Muscle layer of colon (tissue), 2 donors: Measurements from ENCODE around the gene CAMK1.

ENCODE experiments used
- H3K27ac ChIP-seq: one replicate; pipeline ENCODE4 v1.7.0; 2013; ENCODE audit warnings: low read depth, mild to moderate bottlenecking, low read length, moderate library complexity
- H3K27me3 ChIP-seq, 2 donors: one replicate each; pipeline ENCODE4 v1.7.0; 2013; ENCODE audit warnings: low read length in 2 of 2, mild to moderate bottlenecking in 2 of 2; ENCODE audit not compliant: insufficient read depth in 2 of 2, control insufficient read depth in 1 of 2
- H3K36me3 ChIP-seq: one replicate; pipeline ENCODE4 v1.7.0; 2013; ENCODE audit warnings: mild to moderate bottlenecking, low read length; ENCODE audit not compliant: insufficient read depth
- H3K4me1 ChIP-seq: one replicate; pipeline ENCODE4 v1.7.0; 2013; ENCODE audit warnings: mild to moderate bottlenecking, low read length; ENCODE audit not compliant: insufficient read depth
- H3K4me3 ChIP-seq, 2 donors: one replicate each; pipeline ENCODE4 v1.7.0; 2013; ENCODE audit warnings: low read length in 2 of 2, low read depth in 1 of 2, mild to moderate bottlenecking in 1 of 2, moderate library complexity in 1 of 2
- H3K9ac ChIP-seq: one replicate; pipeline ENCODE4 v1.7.0; 2013; ENCODE audit warnings: low read length
- H3K9me3 ChIP-seq: one replicate; pipeline ENCODE4 v1.7.0; 2013; ENCODE audit warnings: mild to moderate bottlenecking, low read length
- donor health status: abdominal sarcoma.
- donor health status: Adenocarcinoma of cecum.

CAMK1 gene

DNA sequence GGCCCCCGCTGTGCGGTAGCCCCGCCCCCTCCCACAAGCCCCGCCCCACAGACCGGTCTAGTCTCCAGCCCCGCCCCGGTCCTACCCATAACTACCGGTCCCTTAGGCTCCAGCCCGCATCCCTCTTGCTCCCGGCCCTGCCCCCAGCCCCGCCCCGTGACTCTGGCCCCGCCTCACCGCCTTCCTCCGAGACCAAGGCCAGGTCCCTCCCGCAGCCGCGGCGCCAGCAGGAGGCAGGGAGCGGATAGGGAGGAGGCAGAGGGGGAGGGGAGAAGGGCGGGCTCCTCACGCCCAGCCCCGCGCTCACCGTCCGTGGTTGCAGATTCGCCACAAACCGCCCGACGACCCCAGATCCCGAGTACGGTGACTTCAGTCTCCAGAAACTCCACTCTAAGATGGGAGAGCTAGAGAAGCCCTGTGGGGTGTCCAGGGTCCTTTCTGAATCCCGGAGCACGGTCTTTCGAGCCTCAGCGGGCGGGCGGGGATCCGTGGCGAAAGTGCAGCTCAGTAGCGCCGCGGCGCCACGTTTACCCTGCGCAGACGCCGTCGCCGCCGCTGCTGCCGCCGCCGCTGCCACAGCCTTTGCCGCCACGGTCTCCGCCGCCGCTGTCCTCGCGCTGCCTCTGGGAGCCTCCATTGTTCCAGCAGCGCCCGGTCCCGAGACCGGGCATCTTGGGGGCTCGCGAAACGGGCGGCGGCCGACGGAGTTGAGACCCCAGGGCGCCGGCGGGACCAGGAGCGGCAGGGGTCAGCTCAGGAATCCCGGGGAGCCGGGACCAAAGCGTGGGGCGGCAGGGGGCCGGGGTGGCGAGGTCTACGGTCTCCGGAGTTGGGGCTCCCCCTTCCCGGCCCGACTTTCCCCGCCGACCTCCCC lies 38.3 kb downstream of the CAMK1 start, which contains the start of gene BRPF1:
Gene BRPF1, plus strand, starts transcription at position 530 of the 874 bp plus-strand sequence. CDS start 2,406 bp downstream, outside the sequence.
- H3K4me1 ChIP-seq: peaks cover 22% of the 10 kb centered on the region

GRCh38 chr3:9730657-9731205 lies 39.0 kb downstream of the CAMK1 start:
- peaks cover 22% of the 10 kb centered on the region for H3K4me1 ChIP-seq
- H3K9me3 ChIP-seq: no peaks in the 10 kb centered on the region
- H3K27ac ChIP-seq: peak overlapping the region; percentile 55
- H3K36me3 ChIP-seq: peaks cover 11% of the 10 kb centered on the region
- H3K27me3 ChIP-seq: no peaks in the 10 kb centered on the region
- peak overlapping the region; percentile 62 to 68 for H3K4me3 ChIP-seq
- peak overlapping the region; percentile 42 for H3K9ac ChIP-seq

More for the DNA sequence above, 38.3 kb downstream of the CAMK1 start, which contains the start of gene BRPF1:
- no peaks in the 10 kb centered on the region for H3K27me3 ChIP-seq
- no peaks in the 10 kb centered on the region for H3K9me3 ChIP-seq
- peak within 1 kb of the TSS; percentile 50 for H3K9ac ChIP-seq
- peak within 1 kb of the TSS; percentile 87 for H3K27ac ChIP-seq
- peak within 1 kb of the TSS; percentile 62 to 85 for H3K4me3 ChIP-seq
- H3K36me3 ChIP-seq: peaks cover 11% of the 10 kb centered on the region

GRCh38 chr3:9729419-9729818 lies 40.3 kb downstream of the CAMK1 start:
- peaks cover 22% of the 10 kb centered on the region for H3K4me1 ChIP-seq
- peaks cover 7% of the 10 kb centered on the region for H3K36me3 ChIP-seq

DNA sequence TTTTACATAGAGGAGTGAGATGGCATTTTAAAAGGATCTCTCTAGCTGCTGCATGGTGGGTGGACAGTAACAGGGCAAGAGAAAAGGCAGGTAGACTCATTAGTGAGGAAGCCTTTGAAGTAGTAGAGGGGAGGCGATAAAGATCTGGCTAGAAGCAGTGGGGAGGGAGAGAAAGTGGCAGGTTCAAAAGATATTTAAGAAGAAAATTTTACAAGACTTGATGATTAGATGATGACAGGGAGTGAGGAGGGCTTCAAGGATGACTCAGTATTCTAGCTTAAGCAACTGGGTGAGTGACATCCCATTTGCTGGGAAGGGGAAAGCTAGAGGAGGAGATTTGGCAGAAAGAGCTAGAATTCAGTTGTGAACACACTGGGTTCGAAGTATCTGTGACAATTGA lies 42.0 kb downstream of the CAMK1 start:
- H3K9ac ChIP-seq: no peak overlapping the region
- H3K36me3 ChIP-seq: no peaks in the 10 kb centered on the region
- no peaks in the 10 kb centered on the region for H3K9me3 ChIP-seq
- H3K27me3 ChIP-seq: no peaks in the 10 kb centered on the region
- H3K4me1 ChIP-seq: peaks cover 11% of the 10 kb centered on the region
- no peak overlapping the region for H3K27ac ChIP-seq
- H3K4me3 ChIP-seq: no peak overlapping the region

More at GRCh38 chr3:9729419-9729818, 40.3 kb downstream of the CAMK1 start:
- Histone ChIP-seq H3K27ac (no peak overlapping the region), H3K4me3 (no peak overlapping the region), H3K9me3 (no peaks in the 10 kb centered on the region), H3K27me3 (no peaks in the 10 kb centered on the region), H3K9ac (no peak overlapping the region)

- Histone ChIP-seq H3K36me3 (no peaks in the 10 kb centered on the region), H3K9me3 (no peaks in the 10 kb centered on the region), H3K27ac (no peak overlapping the region), H3K27me3 (no peaks in the 10 kb centered on the region), H3K4me1 (peaks cover 6% of the 10 kb centered on the region), H3K9ac (no peak overlapping the region), H3K4me3 (no peak overlapping the region)
These were observed 42.6 kb downstream of the CAMK1 start for GRCh38 chr3:9727041-9727595.

DNA sequence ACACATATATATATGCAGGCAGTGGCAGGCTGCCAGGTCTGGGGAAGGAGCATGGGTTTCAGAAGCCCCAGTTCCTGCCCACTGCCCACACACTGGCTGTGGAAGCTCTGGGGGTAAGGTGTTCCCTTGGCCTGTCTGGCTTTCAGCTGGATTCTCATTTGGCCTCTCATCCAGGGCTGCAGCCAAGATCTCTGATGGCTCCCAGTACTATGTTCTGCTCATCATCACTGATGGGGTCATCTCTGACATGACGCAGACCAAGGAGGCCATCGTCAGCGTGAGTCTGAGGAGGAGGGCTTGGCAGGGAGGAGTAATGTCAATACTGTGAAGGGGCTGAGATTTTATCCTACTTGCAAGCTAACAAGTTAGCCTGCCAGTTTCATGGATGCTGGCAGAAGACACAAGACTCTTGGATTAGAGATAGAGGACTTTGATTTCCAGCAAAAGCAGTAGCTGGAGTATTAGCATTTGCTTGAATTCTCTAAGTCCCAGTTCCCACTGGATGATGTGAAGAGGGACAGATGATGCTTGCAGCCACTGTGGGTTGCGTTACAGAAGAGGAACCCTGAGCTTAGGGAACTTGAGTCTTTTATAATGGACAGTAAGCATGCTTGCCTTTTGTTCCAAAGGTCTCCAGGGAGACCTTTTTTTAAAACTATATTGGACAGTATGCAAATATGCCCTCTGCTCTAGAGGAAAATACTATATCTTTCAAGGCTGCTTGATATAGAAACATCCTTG lies 43.8 kb downstream of the CAMK1 start:
- no peak overlapping the region for H3K4me3 ChIP-seq
- no peaks in the 10 kb centered on the region for H3K9me3 ChIP-seq
- H3K36me3 ChIP-seq: no peaks in the 10 kb centered on the region
- no peaks in the 10 kb centered on the region for H3K27me3 ChIP-seq
- H3K9ac ChIP-seq: no peak overlapping the region
- peaks cover 6% of the 10 kb centered on the region for H3K4me1 ChIP-seq
- no peak overlapping the region for H3K27ac ChIP-seq

GRCh38 chr3:9721700-9722060 lies 48.1 kb downstream of the CAMK1 start:
- H3K9ac ChIP-seq: no peak overlapping the region
- H3K4me3 ChIP-seq: no peak overlapping the region
- H3K4me1 ChIP-seq: no peaks in the 10 kb centered on the region
- no peak overlapping the region for H3K27ac ChIP-seq
- no peaks in the 10 kb centered on the region for H3K27me3 ChIP-seq
- no peaks in the 10 kb centered on the region for H3K9me3 ChIP-seq
- H3K36me3 ChIP-seq: no peaks in the 10 kb centered on the region

- H3K9me3 ChIP-seq: no peaks in the 10 kb centered on the region
- no peak overlapping the region for H3K27ac ChIP-seq
- H3K4me3 ChIP-seq: no peak overlapping the region
- no peak overlapping the region for H3K9ac ChIP-seq
- H3K4me1 ChIP-seq: peaks cover 2% of the 10 kb centered on the region
- no peaks in the 10 kb centered on the region for H3K27me3 ChIP-seq
- H3K36me3 ChIP-seq: no peaks in the 10 kb centered on the region
These were observed 48.6 kb downstream of the CAMK1 start for GRCh38 chr3:9721015-9721699.

DNA sequence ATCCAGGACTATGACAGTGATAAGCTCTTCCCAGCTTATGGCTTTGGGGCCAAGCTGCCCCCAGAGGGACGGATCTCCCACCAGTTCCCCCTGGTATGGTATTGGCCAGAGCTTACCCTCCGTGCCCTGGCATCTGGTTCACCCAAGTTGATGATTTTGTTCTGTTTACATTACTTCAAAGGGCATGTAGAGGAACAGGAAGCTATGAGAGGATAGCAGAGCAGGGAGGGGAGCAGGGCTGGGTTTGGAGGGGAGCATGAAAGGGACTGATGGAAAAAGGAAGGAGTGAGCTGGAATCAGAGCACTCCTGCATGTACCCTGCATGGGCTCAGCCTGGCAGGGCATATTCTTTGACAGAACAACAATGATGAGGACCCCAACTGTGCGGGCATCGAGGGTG lies 51.6 kb downstream of the CAMK1 start:
- Histone ChIP-seq H3K9me3 (no peaks in the 10 kb centered on the region), H3K9ac (no peak overlapping the region), H3K4me3 (no peak overlapping the region), H3K4me1 (peaks cover 13% of the 10 kb centered on the region), H3K27me3 (no peaks in the 10 kb centered on the region), H3K27ac (no peak overlapping the region), H3K36me3 (no peaks in the 10 kb centered on the region)

DNA sequence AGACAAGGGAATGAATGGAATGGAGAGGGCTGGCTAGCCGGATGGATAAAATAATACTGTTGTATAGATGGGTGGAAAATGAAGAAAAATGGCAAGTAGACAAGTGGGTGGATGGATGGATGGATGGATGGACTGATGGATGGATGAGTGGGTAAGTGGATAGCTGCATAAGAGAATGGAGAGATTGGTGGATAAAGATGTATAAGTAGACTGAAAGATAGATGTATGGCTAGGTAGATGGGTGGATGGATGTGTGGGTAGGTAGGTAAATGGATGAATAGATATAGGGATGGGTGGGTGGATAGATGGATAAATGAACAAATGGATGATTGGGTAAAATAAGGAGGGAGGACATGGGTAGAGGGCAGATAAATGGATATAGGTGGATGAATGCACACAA lies 52.2 kb downstream of the CAMK1 start:
- H3K9me3 ChIP-seq: no peaks in the 10 kb centered on the region
- no peak overlapping the region for H3K9ac ChIP-seq
- H3K27me3 ChIP-seq: no peaks in the 10 kb centered on the region
- H3K27ac ChIP-seq: no peak overlapping the region
- H3K4me3 ChIP-seq: no peak overlapping the region
- peaks cover 13% of the 10 kb centered on the region for H3K4me1 ChIP-seq
- H3K36me3 ChIP-seq: no peaks in the 10 kb centered on the region
